Measurements from ENCODE around the gene CHCT1. TPM values are rescaled to one million over a fixed set of nuclear protein-coding genes. Genes with fewer than 3 reads are reported as not detected.
A peak's percentile ranks its signal among the peaks of the same experiment; 100 is the strongest.
"Not testable (repeated sequence)": the region's sequence is repeated elsewhere in the genome, so short reads cannot be mapped to it uniquely, and the experiment has no call there.

Gene CHCT1
- not detected for total RNA-seq (ENCODE audit: unreplicated experiment)
- long read RNA-seq = 0 reads

DNA sequence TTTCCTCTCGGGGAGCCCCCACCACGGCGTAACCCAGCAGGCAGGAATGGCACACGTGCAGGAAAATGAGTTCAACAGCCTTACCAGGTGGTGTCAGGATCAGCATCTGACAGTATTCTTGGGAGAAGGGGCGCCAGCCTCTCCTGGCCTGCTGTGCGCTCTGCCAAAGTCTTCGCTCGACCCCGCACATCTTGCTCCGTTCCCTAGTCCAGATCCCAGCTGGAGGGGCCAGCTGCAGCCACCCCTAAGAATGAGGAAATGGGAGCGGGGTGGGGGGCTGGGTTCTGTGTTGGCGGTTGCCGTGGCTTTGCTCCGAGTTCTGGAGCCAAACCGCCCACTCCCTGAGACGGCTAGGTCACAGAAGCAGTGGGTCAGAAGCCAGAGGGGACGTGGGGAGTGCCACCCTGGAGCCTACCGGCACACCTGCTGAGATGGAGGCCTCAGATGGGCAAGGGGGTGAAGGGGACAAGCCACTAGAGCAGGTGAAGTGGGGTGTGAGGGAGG lies at the start of gene CHCT1:
Gene CHCT1 (plus strand): TSS at position 328 of the 504 bp plus-strand sequence. CDS start 104 bp downstream, at position 432.
- Mint-ChIP-seq H3K27me3 (ENCODE audit: unreplicated experiment) (peaks cover 7% of the 10 kb centered on the region), H3K27ac (ENCODE audit: unreplicated experiment) (no peak within 1 kb of the TSS)
- DNase-seq = no peak

DNA sequence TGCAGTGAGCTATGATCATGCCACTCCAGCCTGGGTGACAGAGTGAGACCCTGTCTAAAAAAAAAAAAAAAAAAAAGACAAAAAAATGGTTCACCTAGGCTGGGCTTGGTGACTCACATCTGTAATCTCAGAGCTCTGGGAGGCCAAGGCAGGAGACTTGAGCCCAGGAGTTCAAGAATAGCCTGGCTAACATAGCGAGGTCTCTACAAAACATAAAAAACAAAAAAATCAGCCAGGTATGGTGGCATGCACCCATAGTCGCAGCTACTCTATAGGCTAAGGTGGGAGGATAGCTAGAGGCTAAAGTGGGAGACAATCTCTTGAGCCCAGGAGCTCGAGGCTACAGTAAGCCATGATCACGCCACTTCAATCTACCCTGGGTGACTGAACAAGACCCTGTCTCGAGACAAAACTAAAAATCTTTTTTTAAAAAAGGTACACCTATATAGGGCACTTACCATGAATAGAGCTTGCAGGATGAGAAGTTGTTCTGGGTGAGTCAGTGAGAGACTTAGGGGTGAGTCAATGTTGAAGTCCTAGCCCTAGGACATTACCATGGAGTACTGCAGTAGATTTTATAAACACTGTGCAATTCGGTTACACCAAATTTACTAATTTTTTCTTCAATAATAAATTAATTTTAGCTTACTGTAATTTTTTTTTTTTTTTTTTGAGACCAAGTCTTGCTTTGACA lies 49.4 kb upstream of the CHCT1 start:
- H3K36me3 Mint-ChIP-seq (ENCODE audit: unreplicated experiment) = no peaks in the 10 kb centered on the region
- no peak for DNase-seq
- H3K4me3 Mint-ChIP-seq (ENCODE audit: unreplicated experiment) = no peak overlapping the region
- no peak overlapping the region for H3K27ac Mint-ChIP-seq (ENCODE audit: unreplicated experiment)
- peaks cover 4% of the 10 kb centered on the region for H3K4me1 Mint-ChIP-seq (ENCODE audit: low read depth, unreplicated experiment)
- no peaks in the 10 kb centered on the region for H3K9me3 Mint-ChIP-seq (ENCODE audit: unreplicated experiment)
- TF ChIP-seq, protein P1, sequence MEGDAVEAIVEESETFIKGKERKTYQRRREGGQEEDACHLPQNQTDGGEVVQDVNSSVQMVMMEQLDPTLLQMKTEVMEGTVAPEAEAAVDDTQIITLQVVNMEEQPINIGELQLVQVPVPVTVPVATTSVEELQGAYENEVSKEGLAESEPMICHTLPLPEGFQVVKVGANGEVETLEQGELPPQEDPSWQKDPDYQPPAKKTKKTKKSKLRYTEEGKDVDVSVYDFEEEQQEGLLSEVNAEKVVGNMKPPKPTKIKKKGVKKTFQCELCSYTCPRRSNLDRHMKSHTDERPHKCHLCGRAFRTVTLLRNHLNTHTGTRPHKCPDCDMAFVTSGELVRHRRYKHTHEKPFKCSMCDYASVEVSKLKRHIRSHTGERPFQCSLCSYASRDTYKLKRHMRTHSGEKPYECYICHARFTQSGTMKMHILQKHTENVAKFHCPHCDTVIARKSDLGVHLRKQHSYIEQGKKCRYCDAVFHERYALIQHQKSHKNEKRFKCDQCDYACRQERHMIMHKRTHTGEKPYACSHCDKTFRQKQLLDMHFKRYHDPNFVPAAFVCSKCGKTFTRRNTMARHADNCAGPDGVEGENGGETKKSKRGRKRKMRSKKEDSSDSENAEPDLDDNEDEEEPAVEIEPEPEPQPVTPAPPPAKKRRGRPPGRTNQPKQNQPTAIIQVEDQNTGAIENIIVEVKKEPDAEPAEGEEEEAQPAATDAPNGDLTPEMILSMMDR (IDR thresholded peaks at IDR 0.05; ENCODE audit: partially characterized antibody, unreplicated experiment) = no peak
- H3K27me3 Mint-ChIP-seq (ENCODE audit: unreplicated experiment) = no peaks in the 10 kb centered on the region

More for the DNA sequence above, at the start of gene CHCT1:
- Mint-ChIP-seq H3K9me3 (ENCODE audit: unreplicated experiment) (peaks cover 1% of the 10 kb centered on the region), H3K36me3 (ENCODE audit: unreplicated experiment) (peaks cover 4% of the 10 kb centered on the region), H3K4me1 (ENCODE audit: low read depth, unreplicated experiment) (no peaks in the 10 kb centered on the region), H3K4me3 (ENCODE audit: unreplicated experiment) (peak within 1 kb of the TSS; percentile 84)
- TF ChIP-seq, protein P1 (IDR thresholded peaks at IDR 0.05; ENCODE audit: partially characterized antibody, unreplicated experiment) = no peak

DNA sequence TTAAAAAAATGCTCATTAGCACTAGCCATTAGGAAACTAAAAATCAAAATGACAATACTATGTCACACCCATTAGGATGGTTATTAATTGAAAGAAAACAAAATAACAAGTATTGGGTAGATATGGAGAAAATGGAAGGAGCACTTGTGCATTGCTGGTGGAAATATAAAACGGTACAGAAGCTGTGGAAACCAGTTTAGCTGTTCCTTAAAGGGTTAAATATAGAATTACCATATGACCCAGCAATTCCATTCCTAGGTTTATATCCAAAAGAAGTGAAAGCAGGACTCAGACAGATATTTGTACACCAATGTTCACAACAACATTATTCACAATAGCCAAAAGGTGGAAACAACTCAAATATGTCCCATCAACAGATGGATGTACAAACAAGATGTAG lies 44.1 kb upstream of the CHCT1 start:
- not testable (repeated sequence) for H3K36me3 Mint-ChIP-seq (ENCODE audit: unreplicated experiment)

DNA sequence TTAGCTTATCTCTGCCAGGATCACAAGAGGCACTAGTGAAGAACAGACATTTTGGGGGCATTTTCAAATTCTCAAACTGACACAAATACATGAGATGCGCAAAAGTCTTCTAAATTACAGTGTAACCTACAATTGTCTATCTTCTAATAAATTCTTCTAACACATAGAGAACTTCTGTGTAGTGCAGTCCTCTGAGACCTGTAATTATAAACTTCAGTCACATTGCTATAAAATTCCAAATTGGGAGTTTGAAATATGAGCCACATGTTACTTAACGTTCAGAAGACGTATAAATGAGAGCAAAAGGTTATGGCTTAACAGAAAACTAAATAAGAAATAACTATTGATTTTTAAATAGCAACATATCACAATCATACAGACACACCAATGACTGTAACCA lies 42.8 kb upstream of the CHCT1 start:
- DNase-seq; H3K36me3 Mint-ChIP-seq (ENCODE audit: unreplicated experiment); H3K9me3 Mint-ChIP-seq (ENCODE audit: unreplicated experiment); H3K4me1 Mint-ChIP-seq (ENCODE audit: low read depth, unreplicated experiment); H3K4me3 Mint-ChIP-seq (ENCODE audit: unreplicated experiment); H3K27ac Mint-ChIP-seq (ENCODE audit: unreplicated experiment); H3K27me3 Mint-ChIP-seq (ENCODE audit: unreplicated experiment): not testable (repeated sequence)

More for the DNA sequence above, 44.1 kb upstream of the CHCT1 start:
- not testable (repeated sequence) for H3K27ac Mint-ChIP-seq (ENCODE audit: unreplicated experiment); H3K4me1 Mint-ChIP-seq (ENCODE audit: low read depth, unreplicated experiment); H3K27me3 Mint-ChIP-seq (ENCODE audit: unreplicated experiment); H3K4me3 Mint-ChIP-seq (ENCODE audit: unreplicated experiment); DNase-seq; H3K9me3 Mint-ChIP-seq (ENCODE audit: unreplicated experiment)

DNA sequence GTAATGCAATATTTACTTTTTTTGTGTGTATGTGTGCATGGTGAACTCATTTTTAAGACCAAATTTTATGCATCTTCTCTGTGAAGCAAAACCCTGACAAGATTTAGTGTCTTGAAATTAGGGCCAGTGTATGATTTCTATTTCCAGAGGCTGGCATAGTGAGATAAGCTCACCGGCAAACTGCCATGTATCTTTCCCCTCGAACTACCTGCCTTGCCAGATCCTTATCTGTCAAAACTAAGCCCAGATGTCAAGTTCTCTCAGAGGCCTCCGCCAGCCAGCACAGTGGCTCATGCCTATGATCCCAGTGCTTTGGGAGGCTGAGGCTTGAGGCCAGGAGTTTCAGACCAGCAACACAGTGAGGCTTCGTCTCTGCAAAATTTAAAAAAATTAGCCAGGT lies 40.3 kb upstream of the CHCT1 start:
- TF ChIP-seq, protein P1 (IDR thresholded peaks at IDR 0.05; ENCODE audit: partially characterized antibody, unreplicated experiment) = no peak
- Mint-ChIP-seq H3K9me3 (ENCODE audit: unreplicated experiment) (no peaks in the 10 kb centered on the region), H3K4me3 (ENCODE audit: unreplicated experiment) (no peak overlapping the region), H3K4me1 (ENCODE audit: low read depth, unreplicated experiment) (peaks cover 11% of the 10 kb centered on the region), H3K27me3 (ENCODE audit: unreplicated experiment) (no peaks in the 10 kb centered on the region), H3K36me3 (ENCODE audit: unreplicated experiment) (no peaks in the 10 kb centered on the region), H3K27ac (ENCODE audit: unreplicated experiment) (no peak overlapping the region)
- no peak for DNase-seq

DNA sequence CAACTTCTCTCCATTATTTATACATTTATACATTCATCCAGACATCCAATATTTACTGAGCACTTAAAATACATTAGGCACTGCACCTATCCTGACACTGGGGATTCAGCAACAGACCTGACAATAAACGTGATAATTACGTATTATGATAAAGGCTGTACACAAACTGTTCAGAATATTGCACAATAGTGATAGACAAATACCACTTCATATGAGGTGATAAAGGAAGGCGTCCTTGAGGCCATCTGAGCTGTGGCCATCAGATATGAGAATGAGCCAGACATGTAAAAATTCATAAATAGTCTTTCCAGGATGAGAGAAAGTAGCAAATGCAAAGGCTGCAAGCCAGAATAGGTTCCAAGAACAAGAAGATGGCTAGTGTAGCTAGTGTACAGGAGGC lies 38.9 kb upstream of the CHCT1 start:
- H3K4me1 Mint-ChIP-seq (ENCODE audit: low read depth, unreplicated experiment) = peaks cover 14% of the 10 kb centered on the region
- H3K27me3 Mint-ChIP-seq (ENCODE audit: unreplicated experiment) = no peaks in the 10 kb centered on the region
- H3K36me3 Mint-ChIP-seq (ENCODE audit: unreplicated experiment) = no peaks in the 10 kb centered on the region
- no peak for DNase-seq
- no peaks in the 10 kb centered on the region for H3K9me3 Mint-ChIP-seq (ENCODE audit: unreplicated experiment)
- no peak overlapping the region for H3K4me3 Mint-ChIP-seq (ENCODE audit: unreplicated experiment)
- TF ChIP-seq, protein P1 (IDR thresholded peaks at IDR 0.05; ENCODE audit: partially characterized antibody, unreplicated experiment) = no peak
- H3K27ac Mint-ChIP-seq (ENCODE audit: unreplicated experiment) = no peak overlapping the region

DNA sequence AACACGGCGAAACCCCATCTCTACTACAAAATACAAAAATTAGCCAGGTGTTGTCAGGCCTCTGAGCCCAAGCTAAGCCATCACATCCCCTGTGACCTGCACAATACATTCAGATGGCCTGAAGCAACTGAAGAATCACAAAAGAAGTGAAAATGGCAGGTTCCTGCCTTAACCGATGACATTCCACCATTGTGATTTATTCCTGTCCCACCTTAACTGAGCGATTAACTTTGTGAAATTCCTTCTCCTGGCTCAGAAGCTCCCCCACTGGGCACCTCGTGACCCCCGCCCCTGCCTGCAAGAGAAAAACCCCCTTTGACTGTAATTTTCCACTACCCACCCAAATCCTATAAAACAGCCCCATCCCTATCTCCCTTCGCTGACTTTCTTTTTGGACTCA lies 37.4 kb upstream of the CHCT1 start:
- H3K4me3 Mint-ChIP-seq (ENCODE audit: unreplicated experiment); DNase-seq; H3K27ac Mint-ChIP-seq (ENCODE audit: unreplicated experiment); H3K36me3 Mint-ChIP-seq (ENCODE audit: unreplicated experiment); H3K9me3 Mint-ChIP-seq (ENCODE audit: unreplicated experiment); H3K27me3 Mint-ChIP-seq (ENCODE audit: unreplicated experiment): not testable (repeated sequence)
- peaks cover 22% of the 10 kb centered on the region for H3K4me1 Mint-ChIP-seq (ENCODE audit: low read depth, unreplicated experiment)

Data from glutamatergic neuron (in vitro differentiated cells).